Epithelial cell of prostate (primary cell): ENCODE data around the gene DES.

ENCODE experiments used
- DNase-seq: peaks from one replicate; pipeline ENCODE4 v3.0.0-alpha.2; 2011; ENCODE audit warnings: low read depth, low spot score
- H3K27ac ChIP-seq: fragments of 450-650 bp; 2 replicates; pipeline ENCODE4 v1.5.1; 2017; ENCODE audit warnings: mild to moderate bottlenecking

Gene DES

DNA sequence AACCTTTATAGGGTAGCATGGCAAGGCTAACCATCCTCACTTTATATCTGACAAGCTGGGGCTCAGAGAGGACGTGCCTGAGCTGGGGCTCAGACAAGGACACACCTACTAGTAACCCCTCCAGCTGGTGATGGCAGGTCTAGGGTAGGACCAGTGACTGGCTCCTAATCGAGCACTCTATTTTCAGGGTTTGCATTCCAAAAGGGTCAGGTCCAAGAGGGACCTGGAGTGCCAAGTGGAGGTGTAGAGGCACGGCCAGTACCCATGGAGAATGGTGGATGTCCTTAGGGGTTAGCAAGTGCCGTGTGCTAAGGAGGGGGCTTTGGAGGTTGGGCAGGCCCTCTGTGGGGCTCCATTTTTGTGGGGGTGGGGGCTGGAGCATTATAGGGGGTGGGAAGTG, 1.2 kb upstream of the DES start:
- H3K27ac ChIP-seq: no peak overlapping the region
- DNase-seq: no peak

- no peak overlapping the region for H3K27ac ChIP-seq
- no peak for DNase-seq
Measured at GRCh38 chr2:219417374-219417773, 803 bp upstream of the DES start.

- DNase-seq: no peak
- H3K27ac ChIP-seq: no peak overlapping the region
Measured at GRCh38 chr2:219419012-219419324, 791 bp downstream of the DES start.

GRCh38 chr2:219419331-219420197, 1.4 kb downstream of the DES start:
- DNase-seq: no peak
- H3K27ac ChIP-seq: no peak overlapping the region

DNA sequence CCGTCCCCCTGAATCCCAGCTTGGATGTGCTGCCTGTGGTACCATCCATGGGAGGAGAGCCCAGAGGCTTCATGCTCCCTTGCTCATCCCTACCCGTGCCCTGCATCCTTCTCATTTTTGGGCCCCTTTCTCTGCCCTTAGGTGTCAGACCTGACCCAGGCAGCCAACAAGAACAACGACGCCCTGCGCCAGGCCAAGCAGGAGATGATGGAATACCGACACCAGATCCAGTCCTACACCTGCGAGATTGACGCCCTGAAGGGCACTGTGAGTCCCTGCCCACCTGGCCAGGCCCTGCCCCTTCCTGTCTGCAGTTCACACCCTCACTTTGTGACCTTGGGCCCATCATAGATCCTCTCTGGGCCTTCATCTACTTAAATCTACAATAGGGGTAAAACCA, 2.5 kb downstream of the DES start:
- DNase-seq: no peak
- no peak overlapping the region for H3K27ac ChIP-seq

DNA sequence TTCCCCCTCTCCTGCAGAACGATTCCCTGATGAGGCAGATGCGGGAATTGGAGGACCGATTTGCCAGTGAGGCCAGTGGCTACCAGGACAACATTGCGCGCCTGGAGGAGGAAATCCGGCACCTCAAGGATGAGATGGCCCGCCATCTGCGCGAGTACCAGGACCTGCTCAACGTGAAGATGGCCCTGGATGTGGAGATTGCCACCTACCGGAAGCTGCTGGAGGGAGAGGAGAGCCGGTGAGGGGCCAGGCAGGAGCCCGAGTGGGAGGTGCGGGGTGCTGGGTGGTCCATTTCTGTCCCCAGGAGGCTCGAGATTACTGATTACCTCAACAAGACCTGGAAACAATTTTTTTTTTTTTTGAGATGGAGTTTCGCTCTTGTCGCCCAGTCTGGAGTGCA, 3.1 kb downstream of the DES start:
- no peak for DNase-seq
- H3K27ac ChIP-seq: no peak overlapping the region

GRCh38 chr2:219422952-219423534, 4.9 kb downstream of the DES start:
- no peak for DNase-seq
- H3K27ac ChIP-seq: no peak overlapping the region

- no peak overlapping the region for H3K27ac ChIP-seq
- DNase-seq: no peak
Measured at GRCh38 chr2:219423652-219424377, 5.6 kb downstream of the DES start.

DNA sequence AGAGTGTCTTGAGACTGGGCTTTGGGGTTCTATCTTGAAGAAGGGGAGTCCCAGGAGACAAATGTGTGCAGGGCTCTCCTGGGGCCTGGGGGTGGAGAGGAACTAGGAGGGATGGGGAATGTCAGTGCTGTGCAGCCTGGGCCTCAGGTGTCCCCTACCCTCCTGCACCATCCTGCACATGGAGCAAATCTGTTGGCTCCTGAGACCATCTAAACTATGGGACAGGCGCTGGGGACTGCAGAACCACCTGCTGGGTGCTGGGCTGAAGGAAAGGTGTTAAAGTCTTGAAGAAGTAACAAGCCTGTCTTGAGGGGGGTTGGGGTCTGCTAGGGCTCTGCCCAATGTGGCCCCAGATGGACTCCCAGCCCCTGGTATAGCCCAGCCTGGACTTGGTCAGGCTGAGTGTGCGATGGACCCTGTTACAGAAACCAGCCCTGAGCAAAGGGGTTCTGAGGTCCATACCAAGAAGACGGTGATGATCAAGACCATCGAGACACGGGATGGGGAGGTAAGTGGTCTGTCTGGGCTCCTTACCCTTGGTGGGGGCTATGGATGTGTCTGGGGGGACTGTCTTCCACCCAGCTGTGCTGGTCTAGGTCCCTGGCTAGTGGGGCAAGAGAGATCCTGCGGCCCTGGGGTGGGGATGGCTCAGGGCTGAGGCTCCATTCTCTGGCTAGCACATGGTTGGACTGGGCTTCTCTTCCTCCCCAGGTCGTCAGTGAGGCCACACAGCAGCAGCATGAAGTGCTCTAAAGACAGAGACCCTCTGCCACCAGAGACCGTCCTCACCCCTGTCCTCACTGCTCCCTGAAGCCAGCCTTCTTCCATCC, 7.3 kb downstream of the DES start:
- no peak for DNase-seq
- H3K27ac ChIP-seq: no peak overlapping the region

- no peak overlapping the region for H3K27ac ChIP-seq
- DNase-seq: no peak
Measured at GRCh38 chr2:219426068-219426443, 7.9 kb downstream of the DES start.

DNA sequence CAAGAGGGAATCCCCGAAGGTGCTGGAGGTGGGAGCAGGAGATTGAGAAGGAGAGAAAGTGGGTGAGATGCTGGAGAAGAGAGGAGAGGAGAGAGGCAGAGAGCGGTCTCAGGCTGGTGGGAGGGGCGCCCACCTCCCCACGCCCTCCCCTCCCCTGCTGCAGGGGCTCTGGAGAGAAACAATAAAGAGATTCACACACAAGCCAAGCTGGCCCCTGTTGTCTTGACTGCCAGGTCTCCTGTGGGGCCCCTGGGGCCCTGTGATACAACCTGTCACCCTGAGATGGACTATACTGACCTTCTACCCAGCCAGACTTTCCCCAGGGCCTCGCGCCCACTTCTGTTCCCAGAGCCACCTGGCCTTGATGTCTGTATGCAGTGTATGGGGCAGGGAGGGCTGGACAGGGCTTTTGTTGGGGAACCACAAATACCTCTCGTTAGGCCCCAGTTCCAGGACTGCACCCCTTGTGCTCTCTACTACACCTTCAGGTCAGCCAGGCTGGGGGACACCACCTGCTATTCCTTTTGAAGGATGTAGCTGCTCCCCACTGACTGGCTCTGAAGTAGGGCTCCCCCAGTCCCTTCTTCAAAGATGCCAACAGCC, 8.5 kb downstream of the DES start:
- no peak for DNase-seq
- no peak overlapping the region for H3K27ac ChIP-seq

DNA sequence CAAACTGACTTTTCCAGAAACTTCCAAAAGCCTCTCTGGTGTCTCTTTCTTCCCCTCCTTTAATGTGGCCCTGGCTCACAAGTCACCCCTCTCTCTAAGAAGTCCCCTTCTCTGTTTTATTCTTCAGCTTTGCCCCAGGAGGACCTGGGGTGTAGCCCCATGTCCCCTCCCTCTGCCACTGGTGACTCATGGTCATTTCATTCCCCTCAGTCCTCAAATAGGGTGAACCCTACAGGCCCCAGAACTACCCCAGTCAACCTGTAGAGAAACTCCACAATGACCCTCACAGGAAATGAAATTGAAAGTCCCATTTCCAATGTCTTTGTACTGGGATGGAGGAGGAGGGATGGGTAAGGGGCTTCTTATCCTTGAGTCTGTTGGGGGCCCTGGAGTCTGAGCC, 10.3 kb downstream of the DES start:
- H3K27ac ChIP-seq: no peak overlapping the region
- DNase-seq: no peak

- no peak overlapping the region for H3K27ac ChIP-seq
- no peak for DNase-seq
Measured at GRCh38 chr2:219429958-219430606, 11.9 kb downstream of the DES start.

DNA sequence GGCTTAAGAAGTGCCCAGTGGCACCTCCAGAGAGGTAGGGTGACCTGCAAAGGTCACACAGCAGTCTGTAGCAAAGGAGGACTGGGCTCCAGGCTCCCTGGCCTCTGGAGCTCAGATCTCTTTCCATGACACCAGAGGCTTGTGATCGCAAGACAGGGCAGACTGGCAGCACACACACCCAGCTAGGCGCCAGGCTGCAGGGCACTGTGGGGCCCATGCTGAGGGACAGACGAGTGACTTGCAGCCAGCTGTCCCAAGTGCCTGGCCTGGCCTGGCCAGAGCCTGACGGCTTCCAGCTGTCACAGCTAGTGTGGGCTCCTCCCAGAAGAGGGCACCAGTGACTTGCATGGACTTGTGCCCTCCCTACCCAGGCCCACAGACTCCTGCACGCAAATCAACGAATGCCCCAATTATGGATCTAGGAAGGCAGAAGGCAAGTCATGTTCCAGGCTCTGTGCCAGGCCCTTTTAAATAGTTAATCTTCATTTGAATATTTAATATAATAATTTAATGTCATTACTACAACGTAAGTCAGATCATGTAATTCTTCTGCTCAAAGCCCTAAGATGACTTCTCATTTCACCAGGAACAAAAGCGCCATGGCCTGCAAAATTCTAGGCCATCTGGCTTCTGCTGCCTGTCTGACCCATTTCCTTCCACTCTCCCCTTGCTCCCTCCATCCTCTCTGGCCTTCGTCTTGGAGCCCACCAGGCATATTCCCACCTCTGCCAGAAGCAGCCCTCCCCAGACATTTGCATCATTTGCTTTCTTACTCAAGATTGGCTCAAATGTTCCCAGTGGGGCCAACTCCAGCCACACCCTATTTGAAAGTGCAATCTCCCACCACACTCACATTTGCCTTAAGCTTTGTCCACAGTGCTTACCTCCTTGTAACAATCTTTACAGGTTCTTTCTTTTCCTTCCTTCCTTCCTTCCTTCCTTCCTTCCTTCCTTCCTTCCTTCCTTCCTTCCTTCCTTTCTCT, 12.7 kb downstream of the DES start:
- DNase-seq: no peak
- no peak overlapping the region for H3K27ac ChIP-seq

DNA sequence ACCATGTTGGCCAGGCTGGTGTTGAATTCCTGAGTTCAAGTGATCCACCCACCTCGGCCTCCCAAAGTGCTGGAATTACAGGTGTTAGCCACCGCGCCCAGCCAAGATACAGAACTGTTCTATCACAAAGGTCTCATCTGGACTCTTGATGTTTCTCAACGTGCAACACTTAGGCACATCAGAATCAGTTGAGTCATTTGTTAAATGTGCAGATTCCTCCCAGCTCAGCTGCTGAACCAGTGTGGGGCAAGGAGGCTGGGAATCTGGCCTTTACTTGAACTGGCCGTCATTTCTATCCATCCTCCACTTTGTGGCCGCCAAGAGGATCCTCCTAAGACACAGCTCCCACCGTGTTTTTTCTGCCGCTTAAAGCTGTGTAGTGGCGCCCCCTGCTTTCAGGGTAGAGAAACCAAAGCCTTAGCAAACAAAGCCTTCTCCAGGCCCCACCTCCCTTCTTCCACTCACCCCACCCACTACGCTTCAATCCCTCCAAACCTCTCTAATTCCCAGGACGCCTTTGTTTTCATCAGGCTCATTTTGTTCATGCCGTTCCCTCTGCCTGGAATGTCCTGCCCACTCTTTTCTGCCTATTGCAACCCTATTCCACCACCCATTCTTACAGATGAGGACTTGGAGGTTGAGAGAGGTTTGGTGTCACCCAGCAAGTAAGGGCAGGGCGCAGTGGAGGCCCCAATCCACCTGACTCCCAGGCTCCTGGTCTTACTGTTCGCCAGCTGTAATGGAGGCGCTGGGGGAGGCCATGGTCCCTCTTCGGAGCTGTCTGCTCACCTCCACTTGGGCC, 15.7 kb downstream of the DES start:
- no peak overlapping the region for H3K27ac ChIP-seq
- DNase-seq: no peak

- no peak overlapping the region for H3K27ac ChIP-seq
- DNase-seq: no peak
Measured at GRCh38 chr2:219434468-219434717, 16.2 kb downstream of the DES start.

DNA sequence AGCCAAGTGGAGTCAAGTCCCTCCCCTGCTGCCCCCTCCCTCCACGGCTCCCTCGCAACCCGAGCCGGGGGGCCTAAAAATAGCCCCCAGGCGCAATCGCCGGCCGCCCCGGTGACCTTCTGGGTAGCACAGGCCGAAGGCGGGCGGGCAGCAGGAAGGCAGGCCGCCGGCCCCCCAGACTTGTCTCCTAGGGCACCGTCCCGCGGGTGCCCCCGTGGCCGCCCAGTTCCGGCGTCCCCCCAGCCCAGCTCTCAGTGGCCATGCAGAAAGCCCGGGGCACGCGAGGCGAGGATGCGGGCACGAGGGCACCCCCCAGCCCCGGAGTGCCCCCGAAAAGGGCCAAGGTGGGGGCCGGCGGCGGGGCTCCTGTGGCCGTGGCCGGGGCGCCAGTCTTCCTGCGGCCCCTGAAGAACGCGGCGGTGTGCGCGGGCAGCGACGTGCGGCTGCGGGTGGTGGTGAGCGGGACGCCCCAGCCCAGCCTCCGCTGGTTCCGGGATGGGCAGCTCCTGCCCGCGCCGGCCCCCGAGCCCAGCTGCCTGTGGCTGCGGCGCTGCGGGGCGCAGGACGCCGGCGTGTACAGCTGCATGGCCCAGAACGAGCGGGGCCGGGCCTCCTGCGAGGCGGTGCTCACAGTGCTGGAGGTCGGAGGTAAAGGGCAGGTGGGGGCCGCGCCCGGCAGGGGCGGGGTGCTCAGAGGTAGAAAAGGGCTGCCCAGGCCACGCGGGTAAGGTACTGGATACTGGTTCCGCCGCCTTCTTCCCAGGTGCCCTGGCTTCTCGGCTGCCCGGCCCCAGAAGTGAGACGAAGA, 16.7 kb downstream of the DES start, which contains the start of gene SPEG:
SPEG (plus strand) TSS at position 126 of the 808 bp plus-strand sequence; CDS start at position 261, 135 bp downstream.
- H3K27ac ChIP-seq: no peak within 1 kb of the TSS

More for the DNA sequence above, 16.7 kb downstream of the DES start, which contains the start of gene SPEG:
- no peak for DNase-seq
